ENCODE data around the gene SERPIND1. TPM values are rescaled to one million over a fixed set of nuclear protein-coding genes. Genes with fewer than 3 reads are reported as not detected.

The SERPIND1 gene
- total and polyA plus RNA-seq, 2 of the 8 experiments (the other 6 are each of a cell fraction or from before 2014, with no cell fraction given): not detected

DNA sequence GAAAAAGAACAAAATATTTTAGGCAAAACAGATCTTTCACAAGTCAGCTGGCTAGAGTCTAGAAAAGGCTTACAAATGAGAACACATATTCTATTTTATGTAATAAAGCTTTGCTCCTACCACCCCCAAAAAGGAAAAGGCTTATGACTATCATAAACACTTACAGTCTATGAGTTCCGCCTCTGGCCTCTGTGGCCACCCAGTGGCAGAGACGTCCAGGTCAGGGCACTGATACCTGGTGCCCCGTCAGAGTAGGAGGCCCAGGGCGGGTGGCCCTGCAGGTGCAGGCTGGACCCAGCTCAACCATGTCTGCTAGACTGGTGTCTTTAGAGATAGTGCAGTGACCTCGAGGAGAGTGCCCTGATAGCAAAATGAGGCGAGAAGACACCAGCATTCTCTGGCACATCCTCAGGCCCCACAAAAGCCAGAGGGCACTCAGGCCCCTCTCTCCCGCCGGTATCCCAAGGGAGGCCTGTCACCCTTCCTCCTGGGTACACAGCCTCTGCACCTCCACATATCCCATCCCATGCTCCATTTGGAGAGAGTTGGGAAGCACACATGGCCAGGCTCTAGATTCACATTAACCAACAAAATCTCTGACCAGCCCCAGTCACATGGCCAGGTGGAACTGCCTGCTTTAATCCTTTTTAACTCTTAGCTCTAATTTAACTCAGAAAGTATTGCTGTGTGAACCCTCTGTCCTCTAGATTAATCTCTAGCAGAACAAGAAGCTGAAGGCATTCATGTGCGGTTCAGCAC lies 27.3 kb upstream of the SERPIND1 start (continued):
- TF ChIP-seq RNF2 (IDR thresholded peaks at IDR 0.05; ENCODE audit: borderline replicate concordance, low read depth, low read length, missing control alignments, poor library complexity, severe bottlenecking) (no peak), SIRT6 (IDR thresholded peaks at IDR 0.05; ENCODE audit: low read length) (no peak), CHD2 (IDR thresholded peaks at IDR 0.05; ENCODE audit: low read length) (no peak)

Measured in H1 (cell line).